A673 (cell line): ENCODE results near the gene SYT17. TPM values are rescaled to one million over a fixed set of nuclear protein-coding genes. Genes with fewer than 3 reads are reported as not detected.

Source experiments
- BruUV-seq: library from RNA; stranded (reverse); fragments of 400-500 nt; replicated peaks from 2 replicates; lab custom pipeline; 2021; lab: Mats Ljungman, UMichigan
- CTCF ChIA-PET: fragments of 300-600 bp; sonication (Branson Sonifier 250); formaldehyde crosslinking; loops from one replicate; lab custom pipeline; 2022; ENCODE audit warnings: antibody characterized with exemption; lab: Charles Lee
- POLR2A ChIA-PET: fragments of 300-600 bp; sonication (Branson Sonifier 250); formaldehyde crosslinking; loops from one replicate; lab custom pipeline; 2022; ENCODE audit warnings: antibody characterized with exemption; ENCODE audit not compliant: low non-redundant PET; lab: Charles Lee
- DNase-seq: peaks from one replicate; pipeline ENCODE4 v3.0.0-alpha.2; 2015; ENCODE audit warnings: low spot score
- H3K27ac ChIP-seq: fragments of 200-600 bp; sonication (generic); 2 replicates; pipeline ENCODE4 v1.5.1; 2016; ENCODE audit warnings: mixed run types, low read depth, mild to moderate bottlenecking, mixed read lengths, antibody characterized with exemption, low read length; ENCODE audit not compliant: poor library complexity, severe bottlenecking
- H3K27me3 ChIP-seq: fragments of 200-600 bp; sonication (generic); replicated peaks from 2 replicates; pipeline ENCODE4 v1.6.1; 2017; ENCODE audit warnings: mixed run types, low read depth, mild to moderate bottlenecking, mixed read lengths, antibody characterized with exemption, low read length; ENCODE audit not compliant: insufficient read depth, poor library complexity
- H3K36me3 ChIP-seq: fragments of 200-600 bp; sonication (generic); 2 replicates; pipeline ENCODE4 v1.6.1; 2016; ENCODE audit warnings: mixed run types, mild to moderate bottlenecking, mixed read lengths, antibody characterized with exemption, low read length; ENCODE audit not compliant: insufficient read depth, poor library complexity, severe bottlenecking
- H3K4me1 ChIP-seq: fragments of 200-600 bp; sonication (generic); 2 replicates; pipeline ENCODE4 v1.6.1; 2017; ENCODE audit warnings: mixed run types, mild to moderate bottlenecking, mixed read lengths, antibody characterized with exemption, low read length; ENCODE audit not compliant: insufficient read depth, poor library complexity, severe bottlenecking
- H3K4me3 ChIP-seq: fragments of 200-600 bp; sonication (generic); 2 replicates; pipeline ENCODE4 v1.5.1; 2016; ENCODE audit warnings: low read depth, mixed run types, mild to moderate bottlenecking, mixed read lengths, low read length; ENCODE audit not compliant: poor library complexity, severe bottlenecking
- H3K9me3 ChIP-seq: fragments of 200-600 bp; sonication (generic); 2 replicates; pipeline ENCODE4 v1.6.1; 2016; ENCODE audit warnings: mixed run types, low read depth, mild to moderate bottlenecking, mixed read lengths, antibody characterized with exemption, low read length; ENCODE audit not compliant: poor library complexity, severe bottlenecking
- EZH2 ChIP-seq: fragments of 200-600 bp; sonication (generic); IDR thresholded peaks from 2 replicates; pipeline ENCODE4 v1.6.1; 2017; ENCODE audit warnings: borderline replicate concordance, low read depth, mild to moderate bottlenecking, mixed read lengths, antibody characterized with exemption, low read length; ENCODE audit not compliant: poor library complexity, severe bottlenecking
- intact Hi-C: fragments of 100-400 bp; cut with micrococcal nuclease; formaldehyde crosslinking; loops from one replicate; pipeline ENCODE4 v1.10.0; 2022; ENCODE audit not compliant: unreplicated experiment
- total RNA-seq: library from RNA; stranded (reverse); gene quantifications from 2 replicates; pipeline ENCODE4 v1.2.3, GENCODE V29; 2021
- TF ChIP-seq, protein P1 (sequence below): fragments of 300-800, 200-600 bp; sonication (generic); conservative IDR thresholded peaks from 2 replicates; pipeline ENCODE4 v1.5.1; 2017; ENCODE audit warnings: low read depth, mild to moderate bottlenecking, antibody characterized with exemption, low read length, moderate library complexity, mixed read lengths

Gene SYT17
- total RNA-seq, 1 experiment from 2014 or later = 0.24 TPM

DNA sequence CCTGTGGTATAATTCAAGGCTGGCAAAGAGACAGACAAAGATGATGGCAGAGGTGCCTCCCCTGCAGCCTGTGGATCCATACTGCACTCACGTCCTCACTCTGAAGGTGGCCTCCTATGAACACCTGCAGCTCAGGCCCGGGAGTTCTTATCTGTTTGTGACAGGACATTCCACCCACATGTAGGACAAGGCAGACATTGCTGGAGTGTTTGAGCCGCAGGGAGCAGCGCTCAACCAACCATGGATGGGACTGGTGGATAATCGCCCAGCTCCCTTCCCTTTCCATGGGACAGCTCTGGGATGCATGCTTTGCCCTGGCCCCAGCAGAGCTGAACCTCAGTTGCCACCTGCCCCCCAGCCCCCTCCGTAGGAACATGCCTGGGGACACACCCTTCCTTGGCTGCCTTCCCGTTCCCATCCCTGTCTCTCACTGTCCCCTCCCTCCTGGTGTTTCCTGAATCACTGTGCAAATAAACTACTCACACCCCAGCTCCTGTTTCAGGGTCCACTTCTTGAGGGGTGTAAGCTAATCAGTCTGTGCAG, 32.1 kb upstream of the SYT17 start:
- BruUV-seq = no TSS peak
- no peak for TF ChIP-seq EZH2
- TF ChIP-seq, protein P1, sequence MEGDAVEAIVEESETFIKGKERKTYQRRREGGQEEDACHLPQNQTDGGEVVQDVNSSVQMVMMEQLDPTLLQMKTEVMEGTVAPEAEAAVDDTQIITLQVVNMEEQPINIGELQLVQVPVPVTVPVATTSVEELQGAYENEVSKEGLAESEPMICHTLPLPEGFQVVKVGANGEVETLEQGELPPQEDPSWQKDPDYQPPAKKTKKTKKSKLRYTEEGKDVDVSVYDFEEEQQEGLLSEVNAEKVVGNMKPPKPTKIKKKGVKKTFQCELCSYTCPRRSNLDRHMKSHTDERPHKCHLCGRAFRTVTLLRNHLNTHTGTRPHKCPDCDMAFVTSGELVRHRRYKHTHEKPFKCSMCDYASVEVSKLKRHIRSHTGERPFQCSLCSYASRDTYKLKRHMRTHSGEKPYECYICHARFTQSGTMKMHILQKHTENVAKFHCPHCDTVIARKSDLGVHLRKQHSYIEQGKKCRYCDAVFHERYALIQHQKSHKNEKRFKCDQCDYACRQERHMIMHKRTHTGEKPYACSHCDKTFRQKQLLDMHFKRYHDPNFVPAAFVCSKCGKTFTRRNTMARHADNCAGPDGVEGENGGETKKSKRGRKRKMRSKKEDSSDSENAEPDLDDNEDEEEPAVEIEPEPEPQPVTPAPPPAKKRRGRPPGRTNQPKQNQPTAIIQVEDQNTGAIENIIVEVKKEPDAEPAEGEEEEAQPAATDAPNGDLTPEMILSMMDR = no peak
- H3K9me3 ChIP-seq = no peaks in the 10 kb centered on the region
- CTCF ChIA-PET = interaction anchor here (0.6 kb wide), 1 partner anchor 16 kb away, joined by 4 read pairs; no protein-coding TSS in a partner anchor
- intact Hi-C loops = no loop called here
- peaks cover 78% of the 10 kb centered on the region for H3K4me1 ChIP-seq
- peak overlapping the region; percentile 64 for H3K27ac ChIP-seq
- POLR2A ChIA-PET = no interaction called here
- no peak for DNase-seq
- no peaks in the 10 kb centered on the region for H3K27me3 ChIP-seq
- H3K4me3 ChIP-seq = no peak overlapping the region
- no peaks in the 10 kb centered on the region for H3K36me3 ChIP-seq

DNA sequence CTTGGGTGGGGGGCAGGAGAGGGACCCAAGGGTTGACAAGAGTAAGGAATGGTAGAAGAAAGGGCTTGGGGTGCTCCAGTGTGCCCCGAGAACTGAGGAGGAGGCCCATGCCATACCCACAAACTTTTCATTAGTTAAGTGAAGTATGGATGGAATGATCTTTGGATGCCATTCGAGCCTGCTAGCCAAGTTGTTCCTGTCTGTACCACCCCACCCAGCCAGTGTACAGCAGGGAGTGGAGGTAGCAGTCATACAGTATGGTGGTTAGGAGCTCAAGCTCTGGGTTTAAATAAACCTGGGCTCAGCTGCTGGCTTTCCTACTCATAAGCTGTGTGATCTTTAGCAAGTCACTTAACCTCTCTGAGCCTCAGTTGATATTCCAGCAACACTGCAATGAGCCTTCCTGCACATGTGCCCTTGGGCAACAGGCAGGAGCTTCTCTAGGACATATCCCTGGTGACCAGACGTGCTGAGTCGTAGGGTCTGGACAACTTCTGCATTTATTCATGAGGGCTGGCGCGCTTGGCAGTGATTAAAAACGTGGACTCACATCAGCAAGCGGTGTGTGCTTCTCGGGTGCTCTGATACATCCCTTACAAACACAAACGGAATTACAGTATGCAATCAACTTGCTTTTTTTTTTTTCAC, 31.4 kb upstream of the SYT17 start:
- H3K4me3 ChIP-seq = no peak overlapping the region
- intact Hi-C loops = no loop called here
- H3K36me3 ChIP-seq = no peaks in the 10 kb centered on the region
- no peak for DNase-seq
- BruUV-seq = no TSS peak
- ChIA-PET CTCF (no interaction called here), POLR2A (no interaction called here)
- H3K27me3 ChIP-seq = no peaks in the 10 kb centered on the region
- H3K9me3 ChIP-seq = no peaks in the 10 kb centered on the region
- H3K27ac ChIP-seq = peak overlapping the region; percentile 51
- TF ChIP-seq, protein P1 = no peak
- TF ChIP-seq EZH2 = no peak
- H3K4me1 ChIP-seq = peaks cover 74% of the 10 kb centered on the region

DNA sequence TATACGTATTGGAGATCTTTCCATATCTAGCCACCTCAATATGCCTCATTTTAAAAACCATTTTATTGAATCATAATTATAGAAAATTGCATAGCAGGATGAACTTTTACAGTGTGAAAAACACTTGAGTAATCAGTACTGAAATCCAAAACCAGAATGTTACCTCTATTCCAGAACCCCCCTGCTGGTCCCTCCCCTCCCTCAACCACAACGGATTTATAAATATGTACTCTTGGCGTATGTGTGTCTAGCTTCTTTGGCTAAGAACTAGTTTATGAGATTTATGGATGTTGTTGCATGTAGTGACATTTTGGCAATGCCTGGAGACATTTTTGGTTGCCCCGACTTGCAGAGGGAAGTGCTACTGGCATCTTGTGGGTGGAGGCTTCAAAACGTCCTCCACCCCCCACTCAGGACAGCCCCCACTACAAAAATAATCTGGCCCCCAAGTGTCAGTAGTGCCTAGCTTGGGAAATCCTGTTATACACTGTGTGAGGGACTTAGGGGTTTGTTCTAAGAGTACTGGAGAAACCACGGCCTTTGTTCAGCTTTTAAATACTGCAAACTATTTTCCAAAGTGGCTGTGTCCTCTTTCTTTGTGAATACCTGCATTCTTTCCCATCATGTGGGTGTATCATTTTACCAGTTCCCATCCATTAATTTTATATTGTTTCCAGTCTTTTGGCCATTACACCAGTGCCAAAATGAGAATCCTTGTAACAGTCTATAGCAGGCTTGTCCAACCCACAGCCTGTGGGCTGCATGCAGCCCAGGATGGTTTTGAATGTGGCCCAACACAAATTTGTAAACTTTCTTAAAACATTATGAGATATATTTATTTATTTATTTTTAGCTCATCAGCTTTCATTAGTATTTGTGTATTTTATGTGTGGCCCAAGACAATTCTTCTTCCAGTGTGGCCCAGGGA, 30.6 kb upstream of the SYT17 start:
- Histone ChIP-seq H3K9me3 (no peaks in the 10 kb centered on the region), H3K4me1 (peaks cover 71% of the 10 kb centered on the region), H3K27me3 (no peaks in the 10 kb centered on the region), H3K4me3 (no peak overlapping the region), H3K36me3 (no peaks in the 10 kb centered on the region), H3K27ac (peak overlapping the region; percentile 51)
- CTCF ChIA-PET = no interaction called here
- TF ChIP-seq, protein P1 = no peak
- TF ChIP-seq EZH2 = no peak
- intact Hi-C loops = no loop called here
- no TSS peak for BruUV-seq
- DNase-seq = no peak
- POLR2A ChIA-PET = no interaction called here
